Endodermal cell (in vitro differentiated cells): ENCODE results near the gene LRRC74B. TPM values are rescaled to one million over a fixed set of nuclear protein-coding genes. Genes with fewer than 3 reads are reported as not detected.

ENCODE experiments used
- DNase-seq: peaks from one replicate; pipeline ENCODE4 v3.0.0-alpha.2; 2017
- H3K27ac ChIP-seq: 2 replicates; pipeline ENCODE4 v1.5.1; 2013; ENCODE audit warnings: mild to moderate bottlenecking, low read depth, low read length, moderate library complexity
- H3K27me3 ChIP-seq: 2 replicates; pipeline ENCODE4 v1.6.1; 2013; ENCODE audit warnings: mild to moderate bottlenecking, low read length, moderate library complexity; ENCODE audit not compliant: insufficient read depth, control insufficient read depth, poor library complexity, severe bottlenecking
- H3K36me3 ChIP-seq: 2 replicates; pipeline ENCODE4 v1.7.0; 2013; ENCODE audit warnings: mild to moderate bottlenecking, low read length, moderate library complexity; ENCODE audit not compliant: control insufficient read depth, insufficient read depth
- H3K4me1 ChIP-seq: one replicate; pipeline ENCODE4 v1.7.0; 2013; ENCODE audit warnings: low read length; ENCODE audit not compliant: control insufficient read depth, insufficient read depth
- H3K4me3 ChIP-seq: 2 replicates; pipeline ENCODE4 v1.5.1; 2013; ENCODE audit warnings: mild to moderate bottlenecking, low read length, moderate library complexity
- H3K9ac ChIP-seq: 2 replicates; pipeline ENCODE4 v1.6.1; 2013; ENCODE audit warnings: mild to moderate bottlenecking, low read length, moderate library complexity; ENCODE audit not compliant: poor library complexity, severe bottlenecking; ENCODE audit errors: extremely low read depth
- H3K9me3 ChIP-seq: 2 replicates; pipeline ENCODE4 v1.6.1; 2013; ENCODE audit warnings: mild to moderate bottlenecking, low read length, moderate library complexity; ENCODE audit not compliant: control insufficient read depth
- H3K27ac Mint-ChIP-seq: 2 replicates; pipeline ENCODE4 v1.8.0; 2020; ENCODE audit warnings: mixed read lengths
- H3K27me3 Mint-ChIP-seq: 2 replicates; pipeline ENCODE4 v1.8.0; 2021; ENCODE audit warnings: mild to moderate bottlenecking, mixed read lengths; ENCODE audit not compliant: insufficient read depth
- H3K36me3 Mint-ChIP-seq: 2 replicates; pipeline ENCODE4 v1.8.0; 2020; ENCODE audit warnings: low read depth, mixed read lengths
- H3K4me1 Mint-ChIP-seq: 2 replicates; pipeline ENCODE4 v1.8.0; 2020; ENCODE audit warnings: mixed read lengths
- H3K4me3 Mint-ChIP-seq: 2 replicates; pipeline ENCODE4 v1.8.0; 2020; ENCODE audit warnings: mild to moderate bottlenecking, moderate library complexity, mixed read lengths
- H3K9me3 Mint-ChIP-seq: 2 replicates; pipeline ENCODE4 v1.8.0; 2020; ENCODE audit warnings: mild to moderate bottlenecking, mixed read lengths
- CTCF ChIP-seq: fragments of 200-600 bp; sonication (generic); conservative IDR thresholded peaks from 2 replicates; pipeline ENCODE4 v1.5.0; 2021; ENCODE audit warnings: antibody characterized with exemption, mild to moderate bottlenecking
- WGBS, 2 experiments: methylation state at CpG; one replicate each; pipeline versions ENCODE4 v1.1.5 to v1.1.7; 2013; ENCODE audit warnings: missing lambda C conversion rate in 2 of 2, mixed read lengths in 1 of 2; ENCODE audit not compliant: insufficient coverage in 1 of 2, insufficient read length in 1 of 2; 5-methylcytosine and 5-hydroxymethylcytosine counted together
- total RNA-seq, 2 donors: library from RNA; stranded (reverse); fragmentation: NEBNext Ultra II Directional in 1 of 2; extraction: Animal tissue kit (Norgen Biotek cat#: 25700) in 1 of 2; gene quantifications; 2 replicates in 1 of 2; 3 replicates in 1 of 2; pipeline ENCODE4 v1.2.1, GENCODE V29; 2021

The LRRC74B gene
- total RNA-seq, 2 donors from 2014 or later: not detected

- Mint-ChIP-seq H3K9me3 (no peaks in the 10 kb centered on the region), H3K4me3 (no peak overlapping the region), H3K27ac (no peak overlapping the region), H3K27me3 (peaks cover 10% of the 10 kb centered on the region), H3K4me1 (peaks cover 14% of the 10 kb centered on the region), H3K36me3 (no peaks in the 10 kb centered on the region)
- no peak for TF ChIP-seq CTCF
- Histone ChIP-seq H3K9ac (no peak overlapping the region), H3K36me3 (no peaks in the 10 kb centered on the region), H3K4me3 (no peak overlapping the region), H3K27ac (no peak overlapping the region), H3K9me3 (no peaks in the 10 kb centered on the region), H3K4me1 (no peaks in the 10 kb centered on the region), H3K27me3 (no peaks in the 10 kb centered on the region)
- peak; percentile 61 for DNase-seq
- WGBS, 2 experiments: 83% methylated on average over 2 to 3 of the region's 3 CpGs
Measured at GRCh38 chr22:21010426-21011113, 35.2 kb upstream of the LRRC74B start.

- TF ChIP-seq CTCF: no peak
- WGBS, 2 experiments: 92 to 95% methylated on average over 10 to 14 of the region's 14 CpGs
- Mint-ChIP-seq H3K9me3 (no peaks in the 10 kb centered on the region), H3K4me3 (peak overlapping the region; percentile 67), H3K36me3 (no peaks in the 10 kb centered on the region), H3K27me3 (peaks cover 23% of the 10 kb centered on the region), H3K4me1 (peaks cover 14% of the 10 kb centered on the region), H3K27ac (no peak overlapping the region)
- Histone ChIP-seq H3K9ac (no peak overlapping the region), H3K4me3 (peak overlapping the region; percentile 86), H3K4me1 (no peaks in the 10 kb centered on the region), H3K9me3 (no peaks in the 10 kb centered on the region), H3K27me3 (no peaks in the 10 kb centered on the region), H3K36me3 (no peaks in the 10 kb centered on the region), H3K27ac (no peak overlapping the region)
- DNase-seq: peak; percentile 31
Measured at GRCh38 chr22:21012446-21013407, 33.0 kb upstream of the LRRC74B start.

GRCh38 chr22:21013657-21014201 is 32.0 kb upstream of the LRRC74B start:
- no peaks in the 10 kb centered on the region for H3K36me3 Mint-ChIP-seq
- Histone ChIP-seq H3K9me3 (no peaks in the 10 kb centered on the region), H3K27me3 (no peaks in the 10 kb centered on the region), H3K4me3 (peak overlapping the region; percentile 86), H3K36me3 (no peaks in the 10 kb centered on the region), H3K4me1 (no peaks in the 10 kb centered on the region), H3K9ac (peak overlapping the region; percentile 53), H3K27ac (peak overlapping the region; percentile 90)
- H3K27me3 Mint-ChIP-seq: peaks cover 23% of the 10 kb centered on the region
- H3K9me3 Mint-ChIP-seq: peaks cover under 1% of the 10 kb centered on the region
- peaks cover 14% of the 10 kb centered on the region for H3K4me1 Mint-ChIP-seq
- peak overlapping the region; percentile 95 for H3K27ac Mint-ChIP-seq
- TF ChIP-seq CTCF: no peak
- H3K4me3 Mint-ChIP-seq: peak overlapping the region; percentile 67
- DNase-seq: no peak
- 6 to 26% methylated on average over 3 to 24 of the region's 24 CpGs for WGBS, 2 experiments
